Keratinocyte (primary cell): ENCODE data around the gene HLA-DQB1.

Experiments
- EZH2 ChIP-seq: IDR thresholded peaks from one replicate; pipeline ENCODE4 v1.6.1; 2012; ENCODE audit warnings: inconsistent platforms, mild to moderate bottlenecking, low read length, moderate library complexity
- TF ChIP-seq, protein P1 (sequence below), 3 experiments: IDR thresholded peaks in 1 of 3; conservative IDR thresholded peaks in 1 of 3; optimal IDR thresholded peaks in 1 of 3; 2 replicates in 2 of 3; 3 replicates in 1 of 3; pipeline versions ENCODE3 to v1.5.1; 2011; ENCODE audit warnings: low read length in 3 of 3, mild to moderate bottlenecking in 3 of 3, moderate library complexity in 2 of 3, control low read depth in 1 of 3, inconsistent platforms in 1 of 3; ENCODE audit not compliant: insufficient read depth in 2 of 3; ENCODE audit errors: extremely low read depth in 1 of 3

DNA sequence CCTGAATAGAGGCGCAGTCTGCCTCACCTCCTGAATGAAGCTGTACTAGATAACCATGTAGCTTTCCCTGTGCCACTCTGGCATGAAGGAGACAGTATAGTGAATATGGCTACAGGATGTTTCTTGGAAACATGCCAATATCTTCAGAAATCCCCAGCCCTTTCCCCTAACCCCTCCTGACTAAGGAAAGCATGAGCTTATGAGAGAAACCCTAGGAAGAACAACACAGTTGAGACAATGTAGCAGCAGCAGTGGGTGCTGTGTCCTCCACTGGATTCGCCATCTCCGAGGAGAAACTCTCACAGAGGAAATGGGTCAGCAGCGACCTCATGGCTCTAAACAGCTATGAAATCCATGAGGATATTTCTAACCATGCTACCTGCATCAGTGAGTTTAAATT is 22.6 kb downstream of the HLA-DQB1 start:
- TF ChIP-seq, protein P1, sequence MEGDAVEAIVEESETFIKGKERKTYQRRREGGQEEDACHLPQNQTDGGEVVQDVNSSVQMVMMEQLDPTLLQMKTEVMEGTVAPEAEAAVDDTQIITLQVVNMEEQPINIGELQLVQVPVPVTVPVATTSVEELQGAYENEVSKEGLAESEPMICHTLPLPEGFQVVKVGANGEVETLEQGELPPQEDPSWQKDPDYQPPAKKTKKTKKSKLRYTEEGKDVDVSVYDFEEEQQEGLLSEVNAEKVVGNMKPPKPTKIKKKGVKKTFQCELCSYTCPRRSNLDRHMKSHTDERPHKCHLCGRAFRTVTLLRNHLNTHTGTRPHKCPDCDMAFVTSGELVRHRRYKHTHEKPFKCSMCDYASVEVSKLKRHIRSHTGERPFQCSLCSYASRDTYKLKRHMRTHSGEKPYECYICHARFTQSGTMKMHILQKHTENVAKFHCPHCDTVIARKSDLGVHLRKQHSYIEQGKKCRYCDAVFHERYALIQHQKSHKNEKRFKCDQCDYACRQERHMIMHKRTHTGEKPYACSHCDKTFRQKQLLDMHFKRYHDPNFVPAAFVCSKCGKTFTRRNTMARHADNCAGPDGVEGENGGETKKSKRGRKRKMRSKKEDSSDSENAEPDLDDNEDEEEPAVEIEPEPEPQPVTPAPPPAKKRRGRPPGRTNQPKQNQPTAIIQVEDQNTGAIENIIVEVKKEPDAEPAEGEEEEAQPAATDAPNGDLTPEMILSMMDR (optimal IDR thresholded peaks at IDR 0.05 in 1 of 3, IDR thresholded peaks at IDR 0.05 in 1 of 3, conservative IDR thresholded peaks at IDR 0.05 in 1 of 3; ENCODE audit: extremely low read depth in 1 of 3, insufficient read depth in 2 of 3, low read length in 3 of 3), result no peak
- TF ChIP-seq EZH2, result no peak
